ENCODE results near the gene SLC35E2B. TPM values are rescaled to one million over a fixed set of nuclear protein-coding genes. Genes with fewer than 3 reads are reported as not detected.

The SLC35E2B gene
- total RNA-seq, 2 donors from 2014 or later, result 40.3 to 67.1 TPM

DNA sequence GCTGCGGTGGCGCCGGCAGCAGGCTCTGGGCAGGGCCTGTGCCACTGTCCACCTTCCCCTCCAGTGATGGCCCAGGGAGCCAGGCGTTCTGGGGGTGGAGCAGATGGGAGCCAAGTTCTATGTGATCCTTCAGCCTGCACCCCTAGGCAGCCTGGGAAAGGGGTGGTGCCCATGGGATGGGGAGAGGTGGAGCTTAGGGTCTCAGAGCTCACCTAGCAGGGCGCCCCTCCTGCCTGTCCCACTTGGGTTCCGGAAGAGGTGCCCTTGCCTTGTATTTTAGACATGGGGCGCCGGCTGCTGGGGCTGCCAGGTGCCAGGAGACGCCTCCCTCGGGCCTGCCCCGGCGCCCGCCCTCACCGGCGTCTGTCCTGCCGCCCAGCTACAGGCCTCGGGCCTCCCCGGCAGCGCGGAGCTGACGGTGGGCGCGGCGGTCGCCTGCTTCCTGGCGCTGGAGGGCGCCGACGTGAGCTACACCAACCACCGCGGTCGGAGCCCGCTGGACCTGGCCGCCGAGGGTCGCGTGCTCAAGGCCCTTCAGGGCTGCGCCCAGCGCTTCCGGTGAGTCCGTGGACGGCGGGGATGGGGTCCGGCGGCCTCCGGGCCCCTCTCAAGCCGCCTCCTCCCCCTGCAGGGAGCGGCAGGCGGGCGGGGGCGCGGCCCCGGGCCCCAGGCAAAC is 63.7 kb downstream of the SLC35E2B start:
- Histone ChIP-seq H3K9me3 (no peaks in the 10 kb centered on the region), H3K4me3 (no peak overlapping the region), H3K27ac (no peak overlapping the region), H3K4me1 (replicated peaks) (no peaks in the 10 kb centered on the region), H3K36me3 (no peaks in the 10 kb centered on the region), H3K27me3 (replicated peaks; ENCODE audit: insufficient read depth) (peaks cover 9% of the 10 kb centered on the region)
- DNase-seq (ENCODE audit: low spot score), result no peak
- intact Hi-C loops (cut with DNase I), result loop anchor here (10.0 kb wide), 1 partner anchor 46 kb away; no protein-coding TSS in a partner anchor
- 79% methylated on average over 44 of the region's 53 CpGs for WGBS
- TF ChIP-seq, protein P1, sequence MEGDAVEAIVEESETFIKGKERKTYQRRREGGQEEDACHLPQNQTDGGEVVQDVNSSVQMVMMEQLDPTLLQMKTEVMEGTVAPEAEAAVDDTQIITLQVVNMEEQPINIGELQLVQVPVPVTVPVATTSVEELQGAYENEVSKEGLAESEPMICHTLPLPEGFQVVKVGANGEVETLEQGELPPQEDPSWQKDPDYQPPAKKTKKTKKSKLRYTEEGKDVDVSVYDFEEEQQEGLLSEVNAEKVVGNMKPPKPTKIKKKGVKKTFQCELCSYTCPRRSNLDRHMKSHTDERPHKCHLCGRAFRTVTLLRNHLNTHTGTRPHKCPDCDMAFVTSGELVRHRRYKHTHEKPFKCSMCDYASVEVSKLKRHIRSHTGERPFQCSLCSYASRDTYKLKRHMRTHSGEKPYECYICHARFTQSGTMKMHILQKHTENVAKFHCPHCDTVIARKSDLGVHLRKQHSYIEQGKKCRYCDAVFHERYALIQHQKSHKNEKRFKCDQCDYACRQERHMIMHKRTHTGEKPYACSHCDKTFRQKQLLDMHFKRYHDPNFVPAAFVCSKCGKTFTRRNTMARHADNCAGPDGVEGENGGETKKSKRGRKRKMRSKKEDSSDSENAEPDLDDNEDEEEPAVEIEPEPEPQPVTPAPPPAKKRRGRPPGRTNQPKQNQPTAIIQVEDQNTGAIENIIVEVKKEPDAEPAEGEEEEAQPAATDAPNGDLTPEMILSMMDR (IDR thresholded peaks at IDR 0.05), result no peak
- TF ChIP-seq POLR2AphosphoS5 (IDR thresholded peaks at IDR 0.05), result no peak
- TF ChIP-seq POLR2A (IDR thresholded peaks at IDR 0.05), result no peak

DNA sequence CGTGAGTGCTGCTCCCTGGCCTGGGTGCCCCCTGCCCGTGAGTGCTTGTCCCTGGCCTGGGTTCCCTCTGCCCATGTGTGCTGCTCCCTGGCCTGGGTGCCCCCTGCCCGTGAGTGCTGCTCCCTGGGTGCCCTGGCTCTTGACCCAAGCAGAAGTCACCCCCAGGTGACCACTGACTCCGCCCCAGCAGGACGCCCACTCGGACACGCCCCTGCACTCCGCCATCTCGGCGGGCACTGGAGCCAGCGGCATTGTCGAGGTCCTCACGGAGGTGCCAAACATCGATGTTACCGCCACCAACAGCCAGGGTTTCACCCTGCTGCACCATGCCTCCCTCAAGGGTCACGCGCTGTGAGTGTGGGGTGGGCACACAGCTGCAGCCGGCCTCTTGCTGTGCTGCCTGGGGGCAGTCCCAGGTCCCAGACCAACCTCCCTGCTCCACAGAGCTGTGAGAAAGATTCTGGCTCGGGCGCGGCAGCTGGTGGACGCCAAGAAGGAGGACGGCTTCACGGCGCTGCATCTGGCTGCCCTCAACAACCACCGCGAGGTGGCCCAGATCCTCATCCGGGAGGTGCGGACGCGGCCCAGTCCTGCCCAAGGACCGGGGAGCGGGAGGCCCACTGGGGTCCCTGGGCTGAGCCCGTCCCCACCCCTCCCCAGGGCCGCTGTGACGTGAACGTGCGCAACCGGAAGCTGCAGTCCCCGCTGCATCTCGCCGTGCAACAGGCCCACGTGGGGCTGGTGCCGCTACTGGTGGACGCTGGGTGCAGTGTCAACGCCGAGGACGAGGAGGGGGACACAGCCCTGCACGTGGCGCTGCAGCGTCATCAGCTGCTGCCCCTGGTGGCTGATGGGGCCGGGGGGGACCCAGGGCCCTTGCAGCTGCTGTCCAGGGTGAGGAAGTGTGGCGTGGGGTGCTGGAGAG is 64.5 kb downstream of the SLC35E2B start:
- Histone ChIP-seq H3K36me3 (no peaks in the 10 kb centered on the region), H3K27me3 (replicated peaks; ENCODE audit: insufficient read depth) (peaks cover 9% of the 10 kb centered on the region), H3K27ac (no peak overlapping the region), H3K4me3 (no peak overlapping the region), H3K4me1 (replicated peaks) (no peaks in the 10 kb centered on the region), H3K9me3 (no peaks in the 10 kb centered on the region)
- DNase-seq (ENCODE audit: low spot score), result no peak
- intact Hi-C loops (cut with DNase I), result loop anchor here (10.0 kb wide), 1 partner anchor 47 kb away; no protein-coding TSS in a partner anchor
- 93% methylated on average over 52 of the region's 53 CpGs for WGBS
- TF ChIP-seq, protein P1 (IDR thresholded peaks at IDR 0.05), result no peak
- no peak for TF ChIP-seq POLR2AphosphoS5 (IDR thresholded peaks at IDR 0.05)
- TF ChIP-seq POLR2A (IDR thresholded peaks at IDR 0.05), result no peak

DNA sequence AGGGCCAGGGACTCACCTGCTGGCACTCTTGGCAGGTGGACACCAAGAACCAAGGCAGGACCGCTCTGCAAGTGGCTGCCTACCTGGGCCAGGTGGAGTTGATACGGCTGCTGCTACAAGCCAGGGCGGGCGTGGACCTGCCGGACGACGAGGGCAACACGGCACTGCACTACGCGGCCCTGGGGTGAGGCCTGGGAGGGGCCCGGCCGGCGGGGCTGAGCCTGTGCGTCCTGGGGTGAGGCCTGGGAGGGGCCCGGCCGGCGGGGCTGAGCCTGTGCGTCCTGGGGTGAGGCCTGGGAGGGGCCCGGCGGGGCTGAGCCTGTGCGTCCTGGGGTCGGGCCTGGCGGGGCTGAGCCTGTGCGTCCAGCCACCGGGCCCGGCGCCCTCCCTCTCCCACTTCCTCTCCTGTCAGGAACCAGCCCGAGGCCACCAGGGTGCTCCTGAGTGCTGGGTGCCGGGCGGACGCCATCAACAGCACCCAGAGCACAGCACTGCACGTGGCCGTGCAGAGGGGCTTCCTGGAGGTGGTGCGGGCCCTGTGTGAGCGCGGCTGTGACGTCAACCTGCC is 65.2 kb downstream of the SLC35E2B start:
- no peaks in the 10 kb centered on the region for H3K4me1 ChIP-seq (replicated peaks)
- TF ChIP-seq POLR2AphosphoS5 (IDR thresholded peaks at IDR 0.05), result no peak
- TF ChIP-seq, protein P1 (IDR thresholded peaks at IDR 0.05), result no peak
- no peak for TF ChIP-seq POLR2A (IDR thresholded peaks at IDR 0.05)
- DNase-seq (ENCODE audit: low spot score), result no peak
- H3K36me3 ChIP-seq, result no peaks in the 10 kb centered on the region
- no peaks in the 10 kb centered on the region for H3K9me3 ChIP-seq
- H3K27ac ChIP-seq, result no peak overlapping the region
- H3K4me3 ChIP-seq, result no peak overlapping the region
- peaks cover 9% of the 10 kb centered on the region for H3K27me3 ChIP-seq (replicated peaks; ENCODE audit: insufficient read depth)
- 74% methylated on average over 25 of the region's 37 CpGs for WGBS
- intact Hi-C loops (cut with DNase I), result loop anchor here (10.0 kb wide), 1 partner anchor 47 kb away; no protein-coding TSS in a partner anchor

DNA sequence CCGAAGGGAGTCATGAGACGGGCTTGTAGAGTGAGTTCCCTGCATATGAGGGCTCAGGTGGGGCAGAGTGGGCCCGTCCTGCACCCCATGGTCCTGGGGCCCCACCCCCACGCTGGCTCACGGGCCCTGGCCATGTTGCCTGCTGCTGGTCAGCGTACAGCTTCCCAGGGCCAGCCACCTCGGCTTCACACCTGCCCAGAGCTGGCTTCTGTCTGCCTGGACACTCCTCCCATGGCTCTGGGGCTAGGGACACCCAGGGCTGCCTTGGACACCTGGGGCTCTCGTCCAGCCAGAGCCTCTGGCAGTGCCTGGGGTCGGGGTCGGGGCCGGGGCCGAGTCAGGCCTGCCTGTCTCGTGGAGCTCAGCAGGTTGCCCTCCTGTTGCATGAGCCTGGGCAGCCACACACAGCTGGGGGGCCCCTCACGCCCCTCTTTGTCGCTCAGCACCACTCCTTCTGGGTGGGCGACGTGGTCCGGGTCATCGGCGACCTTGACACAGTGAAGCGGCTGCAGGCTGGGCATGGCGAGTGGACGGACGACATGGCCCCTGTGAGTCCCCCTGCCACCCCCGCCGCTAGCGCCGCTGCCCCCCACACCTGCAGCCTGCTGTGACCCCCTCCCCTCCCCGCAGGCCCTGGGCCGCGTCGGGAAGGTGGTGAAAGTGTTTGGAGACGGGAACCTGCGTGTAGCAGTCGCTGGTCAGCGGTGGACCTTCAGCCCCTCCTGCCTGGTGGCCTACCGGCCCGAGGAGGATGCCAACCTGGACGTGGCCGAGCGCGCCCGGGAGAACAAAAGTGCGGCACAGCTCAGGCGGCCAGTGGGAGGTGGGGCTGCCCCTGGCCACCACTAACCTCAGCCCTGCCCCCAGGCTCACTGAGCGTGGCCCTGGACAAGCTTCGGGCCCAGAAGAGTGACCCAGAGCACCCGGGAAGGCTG is 66.1 kb downstream of the SLC35E2B start:
- TF ChIP-seq POLR2AphosphoS5 (IDR thresholded peaks at IDR 0.05) (no peak), POLR2A (IDR thresholded peaks at IDR 0.05) (no peak)
- TF ChIP-seq, protein P1 (IDR thresholded peaks at IDR 0.05), result no peak
- intact Hi-C loops (cut with DNase I), result loop anchor here (10.0 kb wide), 1 partner anchor 48 kb away; no protein-coding TSS in a partner anchor
- 96% methylated on average over 30 of the region's 48 CpGs for WGBS
- H3K4me1 ChIP-seq (replicated peaks), result no peaks in the 10 kb centered on the region
- peaks cover 2% of the 10 kb centered on the region for H3K27me3 ChIP-seq (replicated peaks; ENCODE audit: insufficient read depth)
- DNase-seq (ENCODE audit: low spot score), result no peak
- H3K9me3 ChIP-seq, result no peaks in the 10 kb centered on the region
- H3K27ac ChIP-seq, result no peak overlapping the region
- no peaks in the 10 kb centered on the region for H3K36me3 ChIP-seq
- H3K4me3 ChIP-seq, result no peak overlapping the region
